Activated T-cell treated with anti-CD3 and anti-CD28 coated beads for 48 hours (primary cell): Measurements from ENCODE around the gene MLST8.

Experiments used
- DNase-seq: peaks from one replicate; pipeline ENCODE4 v3.0.0-alpha.2; 2020; ENCODE audit warnings: low read depth

Gene MLST8, protein sequence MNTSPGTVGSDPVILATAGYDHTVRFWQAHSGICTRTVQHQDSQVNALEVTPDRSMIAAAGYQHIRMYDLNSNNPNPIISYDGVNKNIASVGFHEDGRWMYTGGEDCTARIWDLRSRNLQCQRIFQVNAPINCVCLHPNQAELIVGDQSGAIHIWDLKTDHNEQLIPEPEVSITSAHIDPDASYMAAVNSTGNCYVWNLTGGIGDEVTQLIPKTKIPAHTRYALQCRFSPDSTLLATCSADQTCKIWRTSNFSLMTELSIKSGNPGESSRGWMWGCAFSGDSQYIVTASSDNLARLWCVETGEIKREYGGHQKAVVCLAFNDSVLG

DNA sequence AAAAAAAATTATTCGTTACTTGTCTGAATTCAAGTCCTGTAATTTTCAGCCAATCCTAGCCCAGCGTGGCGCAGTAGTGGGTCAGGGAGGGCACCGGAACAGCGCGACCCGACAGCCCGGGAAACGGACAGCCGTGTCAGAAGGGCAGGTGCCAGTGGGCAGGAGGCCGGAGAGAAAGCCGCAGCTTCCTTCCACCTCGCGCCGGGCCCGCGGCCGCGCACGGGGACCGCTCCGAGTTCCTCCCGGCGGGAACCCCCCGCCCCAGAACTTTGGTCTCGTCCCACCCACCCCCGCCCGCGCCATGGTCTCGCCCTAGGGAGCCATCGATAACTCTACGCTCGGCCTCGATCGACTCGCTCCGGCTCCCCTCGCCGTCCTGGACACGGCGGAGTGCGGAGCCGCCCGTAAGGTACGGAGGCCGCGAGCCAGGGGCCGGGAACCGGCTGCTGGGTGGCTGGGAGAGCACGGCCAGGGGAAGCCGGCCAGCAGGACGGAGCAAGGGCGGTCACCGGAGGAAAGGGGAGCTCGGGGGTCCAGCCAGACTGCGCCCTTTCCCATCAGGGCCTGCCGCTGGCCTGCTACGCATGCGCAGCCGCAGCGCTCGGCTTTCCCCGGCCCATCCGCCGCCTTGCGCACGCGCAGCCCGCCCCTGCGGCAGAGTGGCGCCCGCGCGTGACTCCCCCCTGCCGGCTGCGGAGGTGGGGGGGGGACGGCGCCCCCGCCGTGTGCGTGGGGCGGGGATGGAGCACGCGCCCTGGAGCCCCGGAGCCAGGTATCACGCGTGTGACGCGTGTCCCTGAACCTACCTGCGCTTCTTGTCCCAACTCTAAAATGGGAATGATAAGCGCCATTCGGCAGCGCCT lies at the start of gene MLST8:
Gene MLST8, plus strand, starts transcription at position 351 of the 863 bp plus-strand sequence. CDS start 632 bp downstream, outside the sequence.
- peak; percentile 89 for DNase-seq

- no peak for DNase-seq
Measured at GRCh38 chr16:2155977-2156848, 49.0 kb upstream of the MLST8 start.

DNA sequence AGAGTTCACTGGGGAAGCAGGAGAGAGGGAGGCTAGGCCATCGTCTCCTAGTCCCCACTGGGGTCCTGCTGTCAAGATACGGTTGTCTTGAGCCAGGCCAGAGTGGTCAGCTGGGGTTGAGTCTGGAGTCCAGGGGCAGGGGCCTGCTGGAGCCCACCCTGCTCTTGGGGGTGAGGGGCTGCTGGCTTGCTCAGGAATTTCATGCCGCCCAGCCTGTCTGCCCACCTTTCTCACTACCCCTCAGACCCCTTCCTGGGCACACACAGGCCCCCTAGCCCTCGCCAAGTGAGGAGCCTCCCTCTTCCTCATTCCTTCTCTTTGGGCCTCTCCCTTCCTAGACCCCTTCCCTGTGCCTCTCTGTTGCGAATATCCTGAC lies 48.4 kb upstream of the MLST8 start:
- no peak for DNase-seq

- no peak for DNase-seq
Measured at GRCh38 chr16:2157480-2158261, 47.6 kb upstream of the MLST8 start.

DNA sequence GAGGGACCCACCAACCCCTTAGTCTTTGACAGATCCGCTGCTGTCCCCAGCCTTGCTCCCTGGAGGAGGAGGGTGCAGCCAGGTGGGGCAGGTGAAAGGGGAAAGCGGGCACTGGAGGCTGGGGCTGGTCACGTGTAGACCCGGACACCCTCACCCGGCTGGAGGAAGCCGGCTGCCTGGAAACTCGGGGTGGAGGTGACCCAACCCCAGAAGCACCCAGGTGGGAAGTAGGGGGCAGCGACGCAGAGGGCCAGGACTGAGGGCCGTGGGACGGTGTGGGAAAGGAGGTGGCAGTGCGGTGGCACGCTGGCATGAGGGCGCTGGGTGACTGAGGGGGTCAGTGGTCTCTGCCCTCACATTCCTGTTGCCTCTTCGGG lies 47.0 kb upstream of the MLST8 start:
- no peak for DNase-seq

GRCh38 chr16:2159175-2159838 lies 45.9 kb upstream of the MLST8 start:
- no peak for DNase-seq

- DNase-seq = no peak
Measured at GRCh38 chr16:2160915-2161551, 44.2 kb upstream of the MLST8 start.

DNA sequence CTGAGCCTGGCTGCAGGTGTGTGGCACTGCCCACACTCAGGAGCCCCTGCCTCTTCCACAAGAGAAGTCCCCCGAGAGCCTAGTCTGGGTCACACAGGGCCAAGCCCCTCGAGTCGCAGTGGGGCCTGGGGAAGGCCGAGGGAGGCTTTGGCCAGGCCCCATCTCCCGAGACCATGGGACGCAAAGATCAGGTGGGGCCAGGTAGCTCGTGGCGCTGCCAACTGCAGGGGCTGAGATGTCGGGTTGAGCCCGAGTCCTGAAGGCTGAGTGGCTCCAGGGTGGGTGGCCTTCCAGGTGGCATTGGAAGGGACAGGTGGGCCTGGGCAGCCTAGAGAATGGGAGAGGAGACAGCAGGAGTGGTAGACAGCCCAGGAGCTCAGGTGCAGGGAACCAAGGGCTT lies 43.3 kb upstream of the MLST8 start:
- DNase-seq = no peak

- no peak for DNase-seq
Measured at GRCh38 chr16:2162676-2163118, 42.6 kb upstream of the MLST8 start.

DNA sequence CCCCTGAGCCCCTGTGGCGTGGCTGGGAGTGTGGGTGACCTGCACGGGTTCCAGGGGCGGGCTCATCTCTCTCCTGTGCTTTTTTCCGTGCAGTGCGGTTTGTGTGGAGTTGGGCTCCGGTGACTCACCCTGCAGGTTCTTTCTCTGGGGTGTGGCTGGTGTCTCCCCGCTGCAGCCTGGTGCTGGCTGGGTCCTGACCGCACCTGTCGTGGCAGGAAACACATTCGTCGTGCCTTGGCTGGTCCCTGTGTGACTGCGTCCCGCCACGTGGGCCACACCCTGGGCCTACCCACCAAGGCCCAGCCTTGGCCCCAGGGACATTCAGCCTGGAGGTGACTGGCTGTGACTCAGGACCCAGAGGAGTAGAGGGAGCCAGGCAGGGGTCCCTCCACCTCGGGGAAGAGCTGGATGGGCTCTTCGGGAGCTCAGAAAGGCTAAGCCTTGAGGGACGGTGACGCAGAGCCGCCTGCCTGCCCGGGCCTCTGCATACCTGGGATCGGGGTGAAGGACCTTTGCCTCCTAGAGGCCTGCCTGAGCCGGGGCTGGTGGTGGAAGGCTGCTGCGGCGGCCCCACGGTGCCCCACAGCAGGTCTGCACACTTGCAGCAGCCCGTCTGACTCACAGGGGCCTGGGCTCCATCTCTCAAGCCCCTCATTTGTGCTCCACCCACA lies 41.9 kb upstream of the MLST8 start:
- DNase-seq = no peak

DNA sequence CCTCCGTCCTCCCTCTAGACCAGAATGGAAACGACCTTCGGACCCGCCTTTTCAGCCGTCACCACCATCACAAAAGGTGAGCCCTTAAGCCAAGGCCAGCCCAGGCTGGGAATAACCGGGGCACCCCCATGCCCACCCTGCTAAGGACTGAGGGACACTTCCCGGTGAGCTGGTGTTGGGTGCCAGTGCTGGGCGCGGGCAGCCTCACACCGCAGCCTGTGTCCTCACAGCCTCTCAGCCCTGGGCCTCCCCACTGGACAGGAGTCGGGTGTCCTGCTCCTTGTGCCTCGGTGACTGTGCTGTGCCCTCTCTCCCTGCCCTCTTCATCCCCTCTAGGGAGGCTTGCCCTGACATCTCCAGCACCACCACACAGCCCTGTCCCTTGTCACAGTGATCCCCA lies 39.4 kb upstream of the MLST8 start:
- DNase-seq = no peak

- DNase-seq = no peak
Measured at GRCh38 chr16:2166263-2167067, 38.8 kb upstream of the MLST8 start.

DNA sequence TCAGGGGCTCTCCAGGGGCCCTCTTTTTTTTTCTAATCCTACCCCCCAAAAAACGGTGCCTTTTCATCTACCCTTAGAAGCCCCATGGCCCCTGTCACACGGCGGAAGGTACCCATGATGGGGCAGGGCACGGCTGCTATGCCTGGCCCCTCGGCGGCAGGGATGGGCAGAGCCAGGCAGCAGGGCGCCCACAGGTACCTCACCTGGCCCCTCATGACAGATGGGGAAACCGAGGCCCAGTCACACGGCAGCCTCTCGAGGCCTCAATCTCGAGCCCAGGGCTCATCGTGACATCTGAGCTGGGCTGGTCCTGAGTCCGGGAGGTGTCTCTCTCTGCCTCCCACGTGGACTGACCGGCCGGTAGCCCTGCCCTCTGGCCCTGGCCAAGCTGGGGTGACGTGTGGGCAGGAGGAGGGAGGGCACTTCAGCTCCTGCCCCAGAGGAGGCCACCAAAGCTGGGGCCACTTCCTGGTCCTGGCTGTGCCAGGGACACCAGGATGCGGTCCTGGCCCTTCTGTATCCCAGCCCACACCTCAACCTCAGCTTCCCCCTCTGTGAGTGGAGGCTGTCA lies 38.1 kb upstream of the MLST8 start:
- no peak for DNase-seq

GRCh38 chr16:2170080-2170479 lies 35.2 kb upstream of the MLST8 start:
- no peak for DNase-seq

- DNase-seq = no peak
Measured at GRCh38 chr16:2170587-2171435, 34.4 kb upstream of the MLST8 start.

GRCh38 chr16:2171601-2172178 lies 33.6 kb upstream of the MLST8 start:
- DNase-seq = no peak

DNA sequence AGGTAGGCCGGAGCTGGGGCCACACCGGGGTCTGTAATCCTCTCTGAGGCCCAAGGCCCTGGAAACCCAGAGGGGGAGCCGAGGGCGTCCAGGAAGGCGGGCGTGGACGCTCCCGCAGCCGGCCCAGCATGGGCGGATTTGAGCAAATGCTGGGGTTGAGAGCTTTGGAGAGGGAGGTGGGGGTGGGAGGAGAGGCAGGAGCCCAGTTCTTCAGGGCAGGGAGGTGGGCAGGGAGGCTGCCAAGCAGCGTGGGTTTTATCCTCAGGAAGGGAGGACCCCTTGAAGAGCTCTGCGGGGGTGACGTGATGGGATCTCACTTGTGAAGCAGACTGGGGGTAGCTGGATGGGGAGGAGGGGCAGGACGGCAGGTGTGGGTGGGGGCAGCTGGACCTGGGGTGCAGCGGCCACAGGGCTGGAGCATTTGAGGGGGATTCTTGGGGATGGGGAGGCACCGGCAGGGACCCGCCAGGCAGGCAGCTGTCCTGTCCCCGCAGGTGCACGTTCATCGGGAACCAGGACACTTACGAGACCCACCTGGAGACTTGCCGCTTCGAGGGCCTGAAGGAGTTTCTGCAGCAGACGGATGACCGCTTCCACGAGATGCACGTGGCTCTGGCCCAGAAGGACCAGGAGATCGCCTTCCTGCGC lies 32.4 kb upstream of the MLST8 start:
- DNase-seq = no peak
